ENCODE results near the gene VSIG8.

GRCh38 chr1:159854693-159855192 is 7.7 kb downstream of the VSIG8 start:
- no peak for TF ChIP-seq CTCF (IDR thresholded peaks at IDR 0.05; ENCODE audit: low read depth, low read length, missing input control)
- no peak for TF ChIP-seq EGR1 (IDR thresholded peaks at IDR 0.05; ENCODE audit: low read depth in 2 of 2)
- no peak for TF ChIP-seq RAD21 (IDR thresholded peaks at IDR 0.05)
- no peak for TF ChIP-seq JUND (IDR thresholded peaks at IDR 0.05)
- TF ChIP-seq RXRA (IDR thresholded peaks at IDR 0.05): no peak
- TF ChIP-seq HNF4G (IDR thresholded peaks at IDR 0.05): no peak
- TF ChIP-seq GABPA (IDR thresholded peaks at IDR 0.05 in 1 of 2, conservative IDR thresholded peaks at IDR 0.05 in 1 of 2): no peak
- TF ChIP-seq REST (IDR thresholded peaks at IDR 0.05): no peak
- TF ChIP-seq MAX (IDR thresholded peaks at IDR 0.05): no peak
- no peak for TF ChIP-seq FOXA1 (IDR thresholded peaks at IDR 0.05)
- TF ChIP-seq YY1 (IDR thresholded peaks at IDR 0.05): no peak
- no peak for TF ChIP-seq FOXA2 (IDR thresholded peaks at IDR 0.05)
- TF ChIP-seq TAF1 (conservative IDR thresholded peaks at IDR 0.05): no peak
- TF ChIP-seq ATF3 (IDR thresholded peaks at IDR 0.05): no peak

All from liver (tissue), 3 donors.